ENCODE measurements around the gene PPP1R1C.

DNA sequence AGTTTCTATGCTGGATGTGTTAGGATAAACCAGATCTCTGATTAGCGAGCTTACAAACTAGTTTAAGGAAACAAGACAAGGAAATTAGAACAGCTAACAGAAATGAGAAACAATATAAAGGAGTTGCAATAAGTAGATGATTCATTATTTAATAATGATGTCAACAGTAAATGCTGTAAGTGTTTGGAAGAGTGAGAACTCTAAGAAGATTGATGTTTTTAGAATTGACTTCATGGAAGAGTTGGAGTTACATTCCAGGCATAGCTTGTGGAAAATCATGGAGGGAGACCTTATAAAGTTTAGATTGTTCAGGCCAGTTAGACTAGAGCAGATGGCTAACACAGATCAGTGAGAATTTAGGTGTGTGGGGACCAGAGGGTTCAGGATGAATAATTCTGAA is 32.6 kb downstream of the PPP1R1C start:
- TF ChIP-seq POLR2AphosphoS5 (IDR thresholded peaks at IDR 0.05; ENCODE audit: low read depth, low read length) (no peak), POLR2A (IDR thresholded peaks at IDR 0.05; ENCODE audit: low read depth, low read length) (no peak)

Data from GM12892 (cell line).